GM21390 (cell line): ENCODE results near the gene ARF6.
"Not testable (repeated sequence)": the region's sequence is repeated elsewhere in the genome, so short reads cannot be mapped to it uniquely, and the experiment has no call there.

ENCODE experiments used
- ATAC-seq: cut with Tn5 transposase; IDR thresholded peaks from one replicate; pipeline ENCODE4 v1.9.1; 2021; ENCODE audit not compliant: unreplicated experiment

ARF6 gene

DNA sequence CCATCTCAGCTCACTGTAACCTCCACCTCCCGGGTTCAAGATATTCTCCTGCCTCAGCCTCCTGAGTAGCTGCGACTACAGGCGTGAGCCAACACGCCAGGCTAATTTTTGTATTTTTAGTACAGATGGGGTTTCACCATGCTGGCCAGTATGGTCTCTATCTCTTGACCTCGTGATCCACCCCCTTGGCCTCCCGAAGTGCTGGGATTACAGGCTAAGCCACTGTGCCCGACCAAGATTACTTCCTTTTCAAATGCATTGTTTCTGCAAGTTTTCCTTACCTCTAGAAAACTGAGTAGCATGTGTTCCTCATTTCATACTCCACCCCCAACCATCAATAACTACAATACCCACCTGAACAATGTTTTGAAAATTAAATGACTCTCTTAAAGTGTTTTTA, 13.1 kb downstream of the ARF6 start:
- no peak for ATAC-seq

DNA sequence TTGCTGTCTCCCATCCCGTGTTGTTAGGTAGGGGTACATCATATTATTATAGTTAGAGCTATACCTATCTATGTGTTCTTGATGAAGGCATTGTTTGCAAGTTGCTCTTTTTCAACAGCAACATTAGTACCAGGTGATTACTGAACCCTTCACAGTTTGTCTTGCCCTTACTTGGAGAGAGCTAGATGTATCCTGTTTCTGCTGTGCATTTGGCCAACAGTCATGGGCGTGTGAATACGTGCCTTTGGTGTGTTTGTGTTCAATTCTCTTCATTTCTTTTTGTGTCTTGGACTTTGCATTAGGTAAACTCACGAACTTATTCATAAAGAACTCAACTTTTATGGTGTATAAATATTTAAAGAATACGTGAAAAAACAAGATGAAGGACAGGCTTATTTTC, 14.3 kb downstream of the ARF6 start:
- ATAC-seq = no peak

DNA sequence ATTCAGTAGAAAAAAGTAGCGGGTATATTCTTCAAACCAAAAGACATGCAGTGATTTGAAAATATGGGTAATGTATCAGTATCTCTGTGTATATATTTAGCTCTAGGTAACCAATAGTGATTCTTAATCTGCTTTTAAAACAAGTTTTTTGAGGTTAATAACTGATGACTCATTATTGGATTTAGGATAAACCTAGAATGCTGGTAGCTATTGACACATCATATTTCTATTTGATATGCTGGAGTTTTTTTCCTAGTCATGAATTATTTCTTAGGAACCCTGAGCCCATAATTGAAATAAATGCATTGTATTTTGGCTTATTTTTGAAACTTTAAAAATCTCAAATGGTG, 15.5 kb downstream of the ARF6 start:
- ATAC-seq = no peak

GRCh38 chr14:49909016-49909415, 16.1 kb downstream of the ARF6 start:
- no peak for ATAC-seq

DNA sequence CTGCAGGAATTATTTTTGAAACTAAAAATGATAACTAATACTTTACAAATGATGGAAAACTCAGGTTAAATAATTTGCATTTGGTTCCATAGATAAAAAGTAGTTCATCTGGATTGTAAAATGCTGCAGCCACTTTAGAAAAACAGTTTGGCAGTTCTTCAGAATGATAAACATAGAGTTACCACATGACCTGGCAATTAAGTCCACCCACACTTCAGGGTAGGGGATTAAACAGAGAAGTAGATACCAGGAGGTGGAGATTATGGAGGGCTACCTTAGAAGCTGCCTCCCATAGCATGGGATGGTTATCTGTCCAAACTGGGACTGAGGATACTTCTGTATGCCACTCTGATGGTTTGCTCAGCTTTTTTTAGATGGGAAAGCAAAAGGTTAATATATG, 22.2 kb downstream of the ARF6 start:
- no peak for ATAC-seq

GRCh38 chr14:49918706-49919105, 25.8 kb downstream of the ARF6 start:
- ATAC-seq = no peak

DNA sequence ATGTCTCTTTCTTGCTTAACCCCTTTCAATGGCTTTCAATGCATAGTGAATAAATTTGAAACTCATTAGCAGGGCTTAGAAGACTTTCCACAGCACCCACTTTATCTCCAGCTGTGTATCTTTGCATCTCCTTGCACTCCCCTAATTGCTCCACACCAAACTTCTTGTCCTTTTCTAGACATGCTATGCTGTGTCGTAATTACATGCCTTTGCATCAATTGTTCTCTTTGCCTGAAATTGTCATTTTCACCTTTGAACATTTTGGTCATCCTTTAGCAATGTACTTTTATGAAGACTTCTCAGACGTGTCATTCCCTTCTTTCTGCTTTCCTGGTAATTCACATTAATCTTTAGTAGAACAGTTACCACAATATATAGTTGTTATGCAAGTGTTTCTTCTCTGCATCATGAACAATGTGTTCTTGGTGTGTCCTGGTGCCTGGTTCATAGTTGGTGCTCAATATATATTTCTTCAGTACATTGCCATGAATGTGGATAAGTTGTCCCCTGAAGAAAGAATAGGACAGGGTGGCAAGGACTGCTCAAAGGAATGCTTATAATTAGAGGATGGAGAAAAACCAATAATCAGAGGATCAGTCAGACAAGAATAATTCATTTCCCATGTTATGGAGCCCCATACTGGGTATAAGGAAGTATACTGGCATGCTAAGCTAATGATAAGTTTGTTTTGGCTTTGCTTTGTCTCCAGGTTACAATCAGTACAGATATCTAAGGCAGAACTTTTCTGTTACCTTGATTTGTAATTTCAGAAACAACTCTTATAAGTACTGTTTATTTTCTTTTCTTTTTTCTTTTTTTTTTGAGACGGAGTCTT, 27.2 kb downstream of the ARF6 start:
- ATAC-seq = no peak

DNA sequence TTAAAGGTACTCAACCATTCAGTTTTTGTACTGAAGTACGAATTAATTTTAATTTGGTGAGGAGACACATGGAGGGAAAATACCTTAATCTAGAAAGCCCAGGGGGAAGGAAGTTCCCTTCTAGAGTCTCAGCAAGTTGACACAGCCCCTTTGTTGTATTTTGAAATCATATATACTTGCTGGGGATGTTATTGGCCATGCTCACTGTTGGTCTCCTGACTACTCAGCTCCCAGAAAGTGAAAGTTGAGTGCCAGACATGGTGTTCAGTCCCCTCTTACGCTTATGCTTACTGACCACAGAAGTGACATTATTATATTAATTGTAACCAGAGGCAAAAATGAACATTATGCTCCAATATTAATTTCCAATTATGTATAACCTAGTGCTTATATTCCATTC, 28.1 kb downstream of the ARF6 start:
- ATAC-seq = no peak

DNA sequence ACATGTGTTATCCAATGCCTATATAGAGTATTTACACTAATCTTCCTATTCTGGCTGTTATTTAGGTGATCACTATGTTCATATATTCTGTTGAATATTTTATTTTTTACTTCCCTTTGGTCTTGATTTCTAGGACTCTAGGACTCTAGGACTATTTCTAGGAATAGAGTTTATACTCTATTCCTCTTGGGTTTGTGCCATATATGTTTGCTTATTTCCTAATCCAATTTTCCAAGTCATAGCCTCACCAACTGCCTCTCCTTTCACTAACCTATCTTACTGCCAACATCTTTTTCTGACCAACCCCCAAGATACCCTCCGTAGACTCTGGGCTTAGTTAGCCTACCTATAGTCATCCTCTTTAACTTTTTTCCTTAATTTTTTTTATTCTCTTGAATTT, 28.5 kb downstream of the ARF6 start:
- no peak for ATAC-seq

DNA sequence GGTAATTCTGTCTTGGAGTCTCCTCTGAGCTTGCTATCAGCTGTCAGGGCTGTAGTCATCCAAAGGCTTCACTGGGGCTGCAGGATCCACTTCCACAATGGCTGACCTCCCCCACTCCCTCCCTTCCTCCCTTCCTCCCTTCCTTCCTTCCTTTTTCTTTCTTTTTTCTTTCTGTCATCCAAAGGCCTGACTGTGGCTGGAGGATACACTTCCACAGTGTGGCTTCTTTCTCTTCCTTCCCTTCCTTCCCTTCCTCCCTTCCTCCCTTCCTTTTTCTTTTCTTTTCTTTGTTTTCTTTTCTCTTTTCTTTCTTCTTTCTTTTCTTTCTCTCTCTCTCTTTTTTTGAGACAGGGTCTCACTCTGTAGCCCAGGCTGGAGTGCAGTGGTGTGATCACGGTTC, 30.6 kb downstream of the ARF6 start:
- ATAC-seq = no peak

DNA sequence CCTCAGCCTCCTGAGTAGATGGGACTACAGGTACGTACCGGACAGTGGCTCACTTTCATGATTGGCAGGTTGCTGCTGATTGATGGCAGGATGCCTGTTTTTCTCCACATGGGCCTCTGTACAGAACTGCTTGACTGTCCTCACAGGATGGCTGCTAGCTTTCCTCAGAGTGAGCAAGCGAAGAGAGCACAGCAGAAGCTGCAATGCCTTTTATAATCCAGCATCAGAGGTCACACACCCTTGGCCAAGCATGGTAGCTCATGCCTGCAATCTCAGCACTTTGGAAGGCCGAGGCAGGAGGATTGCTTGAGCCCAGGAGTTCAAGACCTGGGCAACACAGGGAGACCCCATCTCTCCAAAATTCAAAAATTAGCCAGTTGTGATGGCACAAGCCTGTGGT, 31.0 kb downstream of the ARF6 start:
- ATAC-seq = no peak

DNA sequence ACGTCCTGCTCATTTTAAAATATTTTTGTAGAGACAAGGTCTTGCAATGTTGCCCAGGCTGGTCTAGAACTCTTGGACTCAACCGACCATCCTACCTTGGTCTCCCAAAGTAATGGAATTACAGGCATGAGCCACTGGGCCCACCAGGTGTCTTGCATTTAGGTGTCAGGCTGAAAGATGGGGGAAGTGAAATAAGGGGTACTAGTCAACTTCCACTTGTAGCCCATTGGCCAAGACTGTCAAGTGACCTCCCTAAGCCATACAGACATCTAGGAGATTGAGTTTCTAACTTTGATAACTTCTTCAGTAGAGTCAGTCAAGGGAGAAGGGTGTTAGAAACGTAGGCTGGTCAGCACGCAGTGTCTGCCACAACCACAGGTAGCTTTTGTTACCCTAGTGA, 32.0 kb downstream of the ARF6 start:
- ATAC-seq = no peak

GRCh38 chr14:49926803-49927202, 33.9 kb downstream of the ARF6 start:
- ATAC-seq = no peak

DNA sequence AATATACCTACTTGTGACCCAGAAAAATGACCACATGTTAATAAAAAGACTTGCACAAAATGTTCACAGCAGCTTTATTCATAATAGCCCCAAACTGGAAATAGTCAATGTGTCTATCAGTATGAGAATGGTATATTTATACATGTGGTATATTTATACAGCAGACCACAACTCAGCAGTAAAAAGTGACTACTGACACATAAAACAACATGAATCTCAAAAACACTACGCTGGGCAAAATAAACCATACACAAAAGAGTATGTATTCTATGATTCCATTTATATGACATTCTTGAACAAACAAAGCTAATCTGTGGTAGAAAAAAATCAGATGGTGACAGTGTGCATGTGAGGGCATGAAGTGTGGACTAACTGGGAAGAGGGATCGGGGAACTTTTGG, 35.1 kb downstream of the ARF6 start:
- no peak for ATAC-seq

GRCh38 chr14:49930720-49931119, 37.8 kb downstream of the ARF6 start:
- ATAC-seq = no peak

DNA sequence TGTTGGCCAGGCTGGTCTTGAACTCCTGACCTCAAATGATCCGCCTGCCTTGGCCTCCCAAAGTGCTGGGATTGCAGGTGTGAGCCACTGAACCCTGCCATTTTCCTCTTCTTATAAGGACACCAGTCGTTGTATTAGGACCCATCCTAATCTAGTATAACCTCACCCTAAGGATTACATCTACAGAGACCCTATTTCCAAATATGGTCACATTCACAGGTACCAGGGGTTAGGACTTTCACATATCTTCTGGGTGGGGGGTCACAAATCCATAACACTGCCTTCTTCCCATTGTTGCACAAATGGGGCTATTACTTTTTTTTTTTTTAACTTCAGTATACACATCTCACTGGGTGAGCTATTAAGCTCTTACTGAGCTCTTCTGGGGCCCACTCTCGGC, 38.6 kb downstream of the ARF6 start:
- ATAC-seq = no peak

GRCh38 chr14:49933128-49933527, 40.2 kb downstream of the ARF6 start:
- no peak for ATAC-seq

- no peak for ATAC-seq
Observed at GRCh38 chr14:49933704-49934103, 40.8 kb downstream of the ARF6 start.

DNA sequence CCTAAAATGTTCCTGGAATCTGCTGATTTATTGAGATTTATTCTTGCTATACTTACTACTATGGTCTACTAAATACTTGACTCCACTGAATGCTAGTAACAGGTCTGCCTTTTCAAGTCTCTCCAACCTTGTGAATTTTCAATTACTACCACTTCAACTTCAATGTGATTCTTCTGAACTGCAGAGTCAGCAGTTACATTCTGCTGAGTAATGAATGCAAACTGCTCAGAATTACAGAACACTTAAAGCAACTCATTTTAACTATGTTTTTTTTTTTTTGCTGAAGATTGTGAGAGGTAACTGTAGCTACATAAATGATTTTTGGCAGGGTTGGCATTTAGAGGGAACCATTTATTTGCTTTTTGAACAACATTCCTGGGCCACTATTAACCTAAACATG, 41.8 kb downstream of the ARF6 start:
- no peak for ATAC-seq

- no peak for ATAC-seq
Observed at GRCh38 chr14:49935526-49935925, 42.6 kb downstream of the ARF6 start.

GRCh38 chr14:49936246-49936645, 43.4 kb downstream of the ARF6 start:
- not testable (repeated sequence) for ATAC-seq

DNA sequence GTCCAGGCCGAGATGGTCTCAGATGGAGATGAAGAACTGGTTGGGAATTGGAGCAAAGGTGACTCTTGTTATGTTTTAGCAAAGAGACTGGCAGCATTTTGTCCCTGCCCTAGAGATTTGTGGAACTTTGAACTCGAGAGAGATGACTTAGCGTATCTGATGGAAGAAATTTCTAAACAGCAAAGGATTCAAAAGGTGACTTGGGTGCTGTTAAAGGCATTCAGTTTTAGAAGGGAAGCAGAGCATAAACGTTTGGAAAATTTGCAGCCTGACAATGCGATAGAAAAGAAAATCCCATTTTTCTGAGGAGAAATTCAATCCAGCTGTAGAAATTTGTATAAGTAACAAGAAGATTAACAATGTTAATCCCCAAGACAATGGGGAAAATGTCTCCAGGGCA, 44.0 kb downstream of the ARF6 start:
- not testable (repeated sequence) for ATAC-seq

DNA sequence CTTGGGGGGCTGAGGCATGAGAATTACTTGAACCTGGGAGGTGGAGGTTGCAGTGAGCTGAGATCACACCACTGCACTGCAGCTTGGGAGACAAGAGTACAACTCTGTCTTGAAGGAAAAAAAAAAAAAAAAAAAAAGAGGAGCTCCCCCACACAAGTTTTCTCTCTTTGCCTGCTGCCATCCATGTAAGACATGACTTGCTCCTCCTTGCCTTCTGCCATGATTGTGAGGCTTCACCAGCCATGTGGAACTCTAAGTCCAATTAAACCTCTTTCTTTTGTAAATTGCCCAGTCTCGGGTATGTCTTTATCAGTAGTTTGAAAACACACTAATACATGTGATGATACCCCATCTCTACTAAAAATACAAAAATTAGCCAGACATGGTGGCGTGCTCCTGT, 46.3 kb downstream of the ARF6 start:
- ATAC-seq = not testable (repeated sequence)
